Liver (tissue), 9 donors: ENCODE data around the gene CDO1. TPM values are rescaled to one million over a fixed set of nuclear protein-coding genes. Genes with fewer than 3 reads are reported as not detected.

ENCODE experiments used
- DNase-seq: peaks from one replicate; pipeline ENCODE4 v3.0.0-alpha.2; 2017; ENCODE audit warnings: low spot score
- H3K27ac ChIP-seq, 2 donors: one replicate each; pipeline ENCODE4 v1.7.0; 2013; ENCODE audit warnings: inconsistent platforms in 2 of 2, low read length in 2 of 2, control low read depth in 1 of 2, low read depth in 1 of 2, mild to moderate bottlenecking in 1 of 2
- H3K27me3 ChIP-seq, 4 donors: one replicate each; pipeline versions ENCODE4 v1.6.1 to v1.7.0; 2013; ENCODE audit warnings: low read length in 3 of 4, inconsistent platforms in 1 of 4, mild to moderate bottlenecking in 1 of 4, moderate library complexity in 1 of 4; ENCODE audit not compliant: control insufficient read depth in 4 of 4, insufficient read depth in 4 of 4
- H3K36me3 ChIP-seq, 4 donors: one replicate each; pipeline versions ENCODE4 v1.6.1 to v1.7.0; 2013; ENCODE audit warnings: low read length in 3 of 4, mild to moderate bottlenecking in 3 of 4, low read depth in 1 of 4, moderate library complexity in 1 of 4; ENCODE audit not compliant: control insufficient read depth in 4 of 4, insufficient read depth in 3 of 4
- H3K4me1 ChIP-seq, 4 donors: one replicate each; pipeline versions ENCODE4 v1.6.1 to v1.7.0; 2013; ENCODE audit warnings: low read length in 3 of 4, mild to moderate bottlenecking in 3 of 4, moderate library complexity in 1 of 4; ENCODE audit not compliant: control insufficient read depth in 4 of 4, insufficient read depth in 4 of 4
- H3K4me3 ChIP-seq, 3 donors: one replicate each; pipeline versions ENCODE4 v1.6.1 to v1.7.0; 2013; ENCODE audit warnings: low read length in 3 of 3, control low read depth in 1 of 3, low read depth in 1 of 3, mild to moderate bottlenecking in 1 of 3
- H3K9ac ChIP-seq, 2 donors: one replicate each; pipeline ENCODE4 v1.7.0; 2013; ENCODE audit warnings: low read length in 2 of 2, mild to moderate bottlenecking in 2 of 2, moderate library complexity in 2 of 2, control low read depth in 1 of 2, low read depth in 1 of 2
- H3K9me3 ChIP-seq, 4 donors: one replicate each; pipeline versions ENCODE4 v1.6.1 to v1.7.0; 2013; ENCODE audit warnings: low read length in 3 of 4; ENCODE audit not compliant: control insufficient read depth in 4 of 4
- EGR1 ChIP-seq, 2 donors: IDR thresholded peaks; 2 replicates each; pipeline ENCODE4 v1.6.1; 2016 to 2018; ENCODE audit warnings: antibody characterized with exemption in 2 of 2, low read depth in 2 of 2
- FOXA1 ChIP-seq: IDR thresholded peaks from 2 replicates; pipeline ENCODE4 v1.6.1; 2016; ENCODE audit warnings: antibody characterized with exemption
- GABPA ChIP-seq, 2 donors: IDR thresholded peaks in 1 of 2; conservative IDR thresholded peaks in 1 of 2; 2 replicates each; pipeline ENCODE4 v1.6.1; 2016; ENCODE audit warnings: antibody characterized with exemption in 2 of 2, mild to moderate bottlenecking in 1 of 2, moderate library complexity in 1 of 2
- HNF4A ChIP-seq, 2 donors: conservative IDR thresholded peaks; 2 replicates each; pipeline ENCODE4 v1.6.1; 2016; ENCODE audit warnings: antibody characterized with exemption in 2 of 2, mild to moderate bottlenecking in 2 of 2
- HNF4G ChIP-seq: IDR thresholded peaks from 2 replicates; pipeline ENCODE4 v1.6.1; 2016; ENCODE audit warnings: antibody characterized with exemption
- JUND ChIP-seq, 2 donors: IDR thresholded peaks; 2 replicates each; pipeline ENCODE4 v1.6.1; 2016; ENCODE audit warnings: antibody characterized with exemption in 2 of 2
- NR2F2 ChIP-seq: IDR thresholded peaks from 2 replicates; pipeline ENCODE4 v1.6.1; 2016; ENCODE audit warnings: antibody characterized with exemption
- RXRA ChIP-seq, 2 donors: IDR thresholded peaks; 2 replicates each; pipeline ENCODE4 v1.6.1; 2017 to 2018; ENCODE audit warnings: antibody characterized with exemption in 2 of 2, mild to moderate bottlenecking in 1 of 2
- SP1 ChIP-seq: IDR thresholded peaks from 2 replicates; pipeline ENCODE4 v1.6.1; 2018; ENCODE audit warnings: antibody characterized with exemption, mild to moderate bottlenecking
- TAF1 ChIP-seq: conservative IDR thresholded peaks from 2 replicates; pipeline ENCODE4 v1.6.1; 2016; ENCODE audit warnings: antibody characterized with exemption, mild to moderate bottlenecking
- YY1 ChIP-seq: IDR thresholded peaks from 2 replicates; pipeline ENCODE4 v1.6.1; 2016; ENCODE audit warnings: antibody characterized with exemption, mild to moderate bottlenecking
- WGBS: extraction: QIAGEN DNeasy Blood & Tissue Kit; methylation state at CpG from one replicate; pipeline ENCODE4 v1.1.7; 2013; 5-methylcytosine and 5-hydroxymethylcytosine counted together
- polyA plus RNA-seq, 2 donors: library from polyadenylated mRNA; stranded (reverse) in 1 of 2; unstranded in 1 of 2; fragments of 200-250 nt in 1 of 2; fragments of >200 nt in 1 of 2; fragmentation: Nextera tagmentation in 1 of 2; extraction: Ambion mirVana in 1 of 2; gene quantifications; one replicate each; pipeline versions ENCODE4 v1.2.1 to v1.2.3, GENCODE V29; 2013 to 2015
- total RNA-seq, 2 donors: library from RNA; depleted of rRNA; stranded (reverse); fragments of >200 nt; gene quantifications; one replicate each; pipeline ENCODE4 v1.2.3, GENCODE V29; 2014
- TF ChIP-seq, protein P1 (sequence below): IDR thresholded peaks from 2 replicates; pipeline ENCODE4 v1.6.1; 2016; ENCODE audit warnings: antibody characterized with exemption, mild to moderate bottlenecking
- TF ChIP-seq, protein P2 (sequence below): IDR thresholded peaks from 2 replicates; pipeline ENCODE4 v1.6.1; 2016; ENCODE audit warnings: antibody characterized with exemption
- TF ChIP-seq, protein P3 (sequence below): IDR thresholded peaks from 2 replicates; pipeline ENCODE4 v1.6.1; 2016; ENCODE audit warnings: antibody characterized with exemption
- TF ChIP-seq, protein P4 (sequence below): IDR thresholded peaks from 2 replicates; pipeline ENCODE4 v1.6.1; 2016; ENCODE audit warnings: antibody characterized with exemption
- TF ChIP-seq, protein P5 (sequence below): fragments of 150-350 bp; IDR thresholded peaks from 2 replicates; pipeline ENCODE4 v1.5.1; 2017; ENCODE audit warnings: improper control_type of control experiment, low read depth, low read length; ENCODE audit not compliant: missing input control
- donor health status: healthy.
- donor health status: healthy.
- donor health status: healthy.
- donor health status: healthy.
- donor health status: healthy.

Gene CDO1
- total and polyA plus RNA-seq, 4 donors = 106 to 472 (median 241) TPM

DNA sequence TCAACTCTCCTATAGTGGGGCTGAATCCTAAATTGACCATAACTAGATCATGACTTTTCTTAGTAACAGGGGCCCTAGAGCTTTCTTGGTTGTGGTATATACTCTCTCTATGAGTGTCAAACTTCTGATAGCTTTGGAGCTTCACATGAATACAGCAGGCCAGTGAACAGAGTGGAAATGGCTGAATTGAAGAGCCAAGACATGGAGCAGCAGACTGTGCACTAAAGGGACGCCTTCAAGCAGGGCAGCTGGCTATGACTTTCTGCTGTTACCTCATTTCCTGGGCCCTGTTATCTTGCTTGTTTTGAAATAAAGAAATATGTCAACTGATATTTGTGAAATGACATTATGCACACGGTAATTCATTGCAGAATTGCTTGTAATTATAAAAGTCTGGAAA lies 16.4 kb downstream of the CDO1 start:
- Histone ChIP-seq H3K9me3 (no peaks in the 10 kb centered on the region), H3K4me1 (peaks cover 5 to 74% (median 35%) of the 10 kb centered on the region in 4 donors), H3K27ac (peak overlapping the region; percentile 83 to 84), H3K9ac (no peak overlapping the region), H3K36me3 (peaks cover 0 to 17% (median 6%) of the 10 kb centered on the region in 4 donors), H3K27me3 (no peaks in the 10 kb centered on the region), H3K4me3 (no peak overlapping the region)
- 65% methylated on average over 2 of the region's 2 CpGs for WGBS
- TF ChIP-seq EGR1 (IDR thresholded peaks at IDR 0.05; ENCODE audit: low read depth in 2 of 2) = no peak
- TF ChIP-seq HNF4G = no peak
- no peak for TF ChIP-seq NR2F2
- no peak for TF ChIP-seq RXRA (IDR thresholded peaks at IDR 0.05)
- no peak for TF ChIP-seq TAF1
- TF ChIP-seq, protein P1, sequence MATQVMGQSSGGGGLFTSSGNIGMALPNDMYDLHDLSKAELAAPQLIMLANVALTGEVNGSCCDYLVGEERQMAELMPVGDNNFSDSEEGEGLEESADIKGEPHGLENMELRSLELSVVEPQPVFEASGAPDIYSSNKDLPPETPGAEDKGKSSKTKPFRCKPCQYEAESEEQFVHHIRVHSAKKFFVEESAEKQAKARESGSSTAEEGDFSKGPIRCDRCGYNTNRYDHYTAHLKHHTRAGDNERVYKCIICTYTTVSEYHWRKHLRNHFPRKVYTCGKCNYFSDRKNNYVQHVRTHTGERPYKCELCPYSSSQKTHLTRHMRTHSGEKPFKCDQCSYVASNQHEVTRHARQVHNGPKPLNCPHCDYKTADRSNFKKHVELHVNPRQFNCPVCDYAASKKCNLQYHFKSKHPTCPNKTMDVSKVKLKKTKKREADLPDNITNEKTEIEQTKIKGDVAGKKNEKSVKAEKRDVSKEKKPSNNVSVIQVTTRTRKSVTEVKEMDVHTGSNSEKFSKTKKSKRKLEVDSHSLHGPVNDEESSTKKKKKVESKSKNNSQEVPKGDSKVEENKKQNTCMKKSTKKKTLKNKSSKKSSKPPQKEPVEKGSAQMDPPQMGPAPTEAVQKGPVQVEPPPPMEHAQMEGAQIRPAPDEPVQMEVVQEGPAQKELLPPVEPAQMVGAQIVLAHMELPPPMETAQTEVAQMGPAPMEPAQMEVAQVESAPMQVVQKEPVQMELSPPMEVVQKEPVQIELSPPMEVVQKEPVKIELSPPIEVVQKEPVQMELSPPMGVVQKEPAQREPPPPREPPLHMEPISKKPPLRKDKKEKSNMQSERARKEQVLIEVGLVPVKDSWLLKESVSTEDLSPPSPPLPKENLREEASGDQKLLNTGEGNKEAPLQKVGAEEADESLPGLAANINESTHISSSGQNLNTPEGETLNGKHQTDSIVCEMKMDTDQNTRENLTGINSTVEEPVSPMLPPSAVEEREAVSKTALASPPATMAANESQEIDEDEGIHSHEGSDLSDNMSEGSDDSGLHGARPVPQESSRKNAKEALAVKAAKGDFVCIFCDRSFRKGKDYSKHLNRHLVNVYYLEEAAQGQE = no peak
- TF ChIP-seq, protein P2, sequence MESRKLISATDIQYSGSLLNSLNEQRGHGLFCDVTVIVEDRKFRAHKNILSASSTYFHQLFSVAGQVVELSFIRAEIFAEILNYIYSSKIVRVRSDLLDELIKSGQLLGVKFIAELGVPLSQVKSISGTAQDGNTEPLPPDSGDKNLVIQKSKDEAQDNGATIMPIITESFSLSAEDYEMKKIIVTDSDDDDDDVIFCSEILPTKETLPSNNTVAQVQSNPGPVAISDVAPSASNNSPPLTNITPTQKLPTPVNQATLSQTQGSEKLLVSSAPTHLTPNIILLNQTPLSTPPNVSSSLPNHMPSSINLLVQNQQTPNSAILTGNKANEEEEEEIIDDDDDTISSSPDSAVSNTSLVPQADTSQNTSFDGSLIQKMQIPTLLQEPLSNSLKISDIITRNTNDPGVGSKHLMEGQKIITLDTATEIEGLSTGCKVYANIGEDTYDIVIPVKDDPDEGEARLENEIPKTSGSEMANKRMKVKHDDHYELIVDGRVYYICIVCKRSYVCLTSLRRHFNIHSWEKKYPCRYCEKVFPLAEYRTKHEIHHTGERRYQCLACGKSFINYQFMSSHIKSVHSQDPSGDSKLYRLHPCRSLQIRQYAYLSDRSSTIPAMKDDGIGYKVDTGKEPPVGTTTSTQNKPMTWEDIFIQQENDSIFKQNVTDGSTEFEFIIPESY = no peak
- no peak for TF ChIP-seq HNF4A (conservative IDR thresholded peaks at IDR 0.05)
- no peak for TF ChIP-seq FOXA1
- TF ChIP-seq, protein P3, sequence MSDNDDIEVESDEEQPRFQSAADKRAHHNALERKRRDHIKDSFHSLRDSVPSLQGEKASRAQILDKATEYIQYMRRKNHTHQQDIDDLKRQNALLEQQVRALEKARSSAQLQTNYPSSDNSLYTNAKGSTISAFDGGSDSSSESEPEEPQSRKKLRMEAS = no peak
- TF ChIP-seq SP1 = no peak
- TF ChIP-seq, protein P4, sequence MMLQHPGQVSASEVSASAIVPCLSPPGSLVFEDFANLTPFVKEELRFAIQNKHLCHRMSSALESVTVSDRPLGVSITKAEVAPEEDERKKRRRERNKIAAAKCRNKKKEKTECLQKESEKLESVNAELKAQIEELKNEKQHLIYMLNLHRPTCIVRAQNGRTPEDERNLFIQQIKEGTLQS = no peak
- no peak for TF ChIP-seq JUND (IDR thresholded peaks at IDR 0.05)
- DNase-seq = no peak

DNA sequence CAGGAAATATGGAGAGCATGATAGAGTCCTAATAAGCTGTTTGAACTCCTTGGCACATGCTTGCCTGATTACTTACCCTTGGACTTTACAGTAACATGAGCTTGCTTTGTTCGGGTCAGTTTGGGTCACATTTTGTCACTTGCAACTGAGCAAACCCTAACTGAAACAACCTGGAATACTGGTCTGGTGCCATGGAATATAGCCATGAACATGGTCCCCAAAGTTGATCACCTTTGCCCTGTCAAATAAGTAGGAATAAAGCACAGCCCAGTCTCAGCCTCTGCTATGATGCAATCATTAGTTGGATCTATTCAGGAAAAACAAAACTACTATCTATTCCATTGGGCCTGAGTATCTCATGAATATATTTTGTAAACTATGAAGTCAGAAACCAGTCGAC lies 18.2 kb downstream of the CDO1 start:
- Histone ChIP-seq H3K27me3 (no peaks in the 10 kb centered on the region), H3K4me3 (no peak overlapping the region), H3K9me3 (no peaks in the 10 kb centered on the region), H3K4me1 (peaks cover 3 to 67% (median 35%) of the 10 kb centered on the region in 4 donors), H3K36me3 (peaks cover 0 to 3% (median 0%) of the 10 kb centered on the region in 4 donors), H3K27ac (peak overlapping the region; percentile 83 to 84), H3K9ac (no peak overlapping the region)
- no peak for DNase-seq
- 25% methylated on average over 2 of the region's 2 CpGs for WGBS
- TF ChIP-seq GABPA (IDR thresholded peaks at IDR 0.05 in 1 of 2, conservative IDR thresholded peaks at IDR 0.05 in 1 of 2) = peak in 1 of 2 donors; percentile 23
- TF ChIP-seq, protein P1 = peak; percentile 59
- TF ChIP-seq FOXA1 = peak; percentile 74
- TF ChIP-seq NR2F2 = peak; percentile 86
- TF ChIP-seq, protein P2 = peak; percentile 83
- peak; percentile 81 for TF ChIP-seq HNF4G
- TF ChIP-seq, protein P5, sequence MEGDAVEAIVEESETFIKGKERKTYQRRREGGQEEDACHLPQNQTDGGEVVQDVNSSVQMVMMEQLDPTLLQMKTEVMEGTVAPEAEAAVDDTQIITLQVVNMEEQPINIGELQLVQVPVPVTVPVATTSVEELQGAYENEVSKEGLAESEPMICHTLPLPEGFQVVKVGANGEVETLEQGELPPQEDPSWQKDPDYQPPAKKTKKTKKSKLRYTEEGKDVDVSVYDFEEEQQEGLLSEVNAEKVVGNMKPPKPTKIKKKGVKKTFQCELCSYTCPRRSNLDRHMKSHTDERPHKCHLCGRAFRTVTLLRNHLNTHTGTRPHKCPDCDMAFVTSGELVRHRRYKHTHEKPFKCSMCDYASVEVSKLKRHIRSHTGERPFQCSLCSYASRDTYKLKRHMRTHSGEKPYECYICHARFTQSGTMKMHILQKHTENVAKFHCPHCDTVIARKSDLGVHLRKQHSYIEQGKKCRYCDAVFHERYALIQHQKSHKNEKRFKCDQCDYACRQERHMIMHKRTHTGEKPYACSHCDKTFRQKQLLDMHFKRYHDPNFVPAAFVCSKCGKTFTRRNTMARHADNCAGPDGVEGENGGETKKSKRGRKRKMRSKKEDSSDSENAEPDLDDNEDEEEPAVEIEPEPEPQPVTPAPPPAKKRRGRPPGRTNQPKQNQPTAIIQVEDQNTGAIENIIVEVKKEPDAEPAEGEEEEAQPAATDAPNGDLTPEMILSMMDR = no peak
- TF ChIP-seq, protein P4 = peak; percentile 91
- TF ChIP-seq RXRA (IDR thresholded peaks at IDR 0.05) = peak; percentile 99
- no peak for TF ChIP-seq TAF1
- TF ChIP-seq YY1 = peak; percentile 91
- peak; percentile 94 for TF ChIP-seq HNF4A (conservative IDR thresholded peaks at IDR 0.05)
- peak; percentile 95 for TF ChIP-seq SP1
- TF ChIP-seq EGR1 (IDR thresholded peaks at IDR 0.05; ENCODE audit: low read depth in 2 of 2) = no peak
